Measurements from ENCODE around the gene OTUB1.
"Not testable (repeated sequence)": the region's sequence is repeated elsewhere in the genome, so short reads cannot be mapped to it uniquely, and the experiment has no call there.

The OTUB1 gene, protein sequence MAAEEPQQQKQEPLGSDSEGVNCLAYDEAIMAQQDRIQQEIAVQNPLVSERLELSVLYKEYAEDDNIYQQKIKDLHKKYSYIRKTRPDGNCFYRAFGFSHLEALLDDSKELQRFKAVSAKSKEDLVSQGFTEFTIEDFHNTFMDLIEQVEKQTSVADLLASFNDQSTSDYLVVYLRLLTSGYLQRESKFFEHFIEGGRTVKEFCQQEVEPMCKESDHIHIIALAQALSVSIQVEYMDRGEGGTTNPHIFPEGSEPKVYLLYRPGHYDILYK

DNA sequence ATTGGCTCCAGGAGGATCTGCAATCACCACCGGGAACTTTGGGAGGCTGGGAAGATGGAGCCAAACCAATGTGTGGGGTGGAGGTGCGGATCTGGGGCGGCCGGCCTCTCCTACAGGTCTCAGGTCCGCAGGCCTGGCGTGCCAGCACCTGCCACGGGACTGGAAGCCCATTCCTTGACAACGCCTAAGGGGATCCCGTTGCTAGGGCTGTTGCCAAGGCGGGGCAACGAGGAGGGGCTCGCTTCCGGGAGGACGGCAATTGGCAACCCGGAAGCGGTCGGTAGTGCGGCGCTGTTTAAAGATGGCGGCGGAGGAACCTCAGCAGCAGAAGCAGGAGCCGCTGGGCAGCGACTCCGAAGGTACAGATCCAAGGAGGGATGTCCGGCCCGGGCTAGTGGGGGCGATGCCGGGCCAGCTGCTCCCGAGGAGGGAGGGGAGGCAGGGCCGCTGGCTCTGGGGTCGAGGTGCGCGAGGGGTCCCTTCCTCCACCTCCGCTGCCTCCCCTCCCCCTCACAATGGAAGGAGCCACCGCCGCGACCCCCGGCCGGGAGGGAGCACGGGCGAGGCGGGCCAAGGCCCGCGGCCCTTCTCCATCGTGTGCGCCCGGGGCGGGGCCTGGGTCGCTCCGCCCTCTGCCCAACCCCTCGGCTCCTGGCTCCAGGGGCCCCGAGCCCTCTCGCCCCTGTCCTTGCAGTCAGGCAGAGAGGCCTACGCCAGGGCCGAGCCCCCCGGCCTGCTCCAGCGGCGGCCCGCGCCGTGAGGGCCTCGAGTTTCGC lies at the start of gene OTUB1:
Gene OTUB1, plus strand, starts transcription at position 283 of the 776 bp plus-strand sequence. Its CDS starts 19 bp downstream, at position 302.
- peak; percentile 84 for DNase-seq

DNA sequence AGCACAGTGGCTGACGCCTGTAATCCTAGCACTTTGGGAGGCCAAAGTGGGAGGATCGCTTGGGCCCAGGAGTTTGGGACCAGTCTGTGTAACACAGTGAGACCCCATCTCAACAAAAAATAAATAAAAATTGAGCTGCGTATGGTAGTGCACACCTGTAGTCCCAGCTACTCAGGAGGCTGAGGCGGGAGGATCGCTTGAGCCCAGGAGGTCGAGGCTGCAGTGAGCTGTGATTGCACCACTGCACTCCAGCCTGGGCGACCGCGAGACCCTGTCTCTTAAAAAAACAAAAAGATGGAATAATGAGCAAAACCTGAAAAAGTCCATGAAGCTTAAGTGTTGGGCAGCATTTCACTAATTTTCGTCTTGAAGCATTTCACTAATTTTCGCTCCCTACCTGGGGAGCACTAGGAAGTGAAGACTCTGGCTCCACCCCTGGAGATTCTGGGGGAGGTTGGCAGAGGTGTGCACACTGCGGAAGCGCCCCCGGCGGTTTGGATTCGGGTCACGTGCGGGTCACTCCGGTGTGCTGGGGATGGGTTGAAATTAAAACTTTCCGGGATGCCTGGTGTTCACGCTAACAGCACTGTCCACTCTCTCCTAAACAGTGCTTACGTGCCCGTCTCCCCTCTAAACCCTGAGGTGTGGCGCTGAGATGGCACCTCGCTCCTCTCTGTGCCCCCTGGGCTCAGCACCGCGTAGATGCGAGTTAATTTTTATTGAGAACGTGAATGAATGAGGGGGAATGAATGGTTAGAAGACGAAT lies 48.3 kb upstream of the OTUB1 start:
- DNase-seq, result no peak

DNA sequence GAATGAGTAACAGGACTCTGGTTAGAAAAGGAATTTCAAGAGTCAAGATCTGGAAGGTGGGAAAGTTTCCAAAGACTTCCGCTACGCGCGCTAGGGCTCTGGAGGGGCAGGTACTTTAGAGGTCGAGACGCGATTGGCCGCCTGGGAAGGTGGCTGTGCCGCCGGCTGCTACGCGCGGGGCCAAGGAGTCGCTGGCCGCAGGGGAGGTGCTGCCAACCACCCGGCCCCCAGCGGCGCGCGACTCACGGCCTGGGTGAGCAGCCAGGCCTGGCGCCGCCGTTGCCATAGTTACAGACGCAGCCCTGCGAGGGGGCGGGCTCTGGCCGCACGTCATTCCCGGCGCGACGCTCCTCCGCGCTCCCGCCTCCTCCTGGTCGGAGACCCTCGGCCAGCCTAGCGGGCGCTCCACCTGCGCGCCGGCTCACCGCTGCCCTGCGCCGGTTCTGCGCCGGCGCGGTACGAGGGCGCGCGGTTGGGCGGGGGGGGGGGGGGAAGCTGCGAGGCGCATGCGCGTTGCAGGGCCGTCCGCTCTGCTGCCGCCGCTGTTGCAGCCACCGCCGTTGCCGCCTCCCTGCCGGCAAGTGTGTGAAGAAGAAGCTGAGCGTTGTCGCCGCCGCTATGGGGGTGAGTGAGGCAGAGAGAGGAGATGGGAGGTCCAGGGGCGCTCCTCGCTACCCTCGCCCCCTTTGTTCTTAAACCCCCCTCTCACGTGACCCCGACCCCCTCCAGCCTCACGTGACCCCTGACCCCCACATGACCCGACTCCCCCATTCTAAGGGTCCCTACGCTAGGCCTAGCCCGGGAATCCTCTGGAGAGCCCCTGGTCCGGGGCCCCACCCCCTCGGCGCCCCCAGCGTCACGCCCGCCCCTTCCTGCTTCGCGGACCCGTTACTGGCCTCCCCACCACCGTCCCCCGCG lies 47.5 kb upstream of the OTUB1 start, which contains the start of gene NAA40:
Gene NAA40, plus strand, starts transcription at position 524 of the 918 bp plus-strand sequence. Its CDS starts 95 bp downstream, at position 619.
- peak; percentile 90 for DNase-seq

DNA sequence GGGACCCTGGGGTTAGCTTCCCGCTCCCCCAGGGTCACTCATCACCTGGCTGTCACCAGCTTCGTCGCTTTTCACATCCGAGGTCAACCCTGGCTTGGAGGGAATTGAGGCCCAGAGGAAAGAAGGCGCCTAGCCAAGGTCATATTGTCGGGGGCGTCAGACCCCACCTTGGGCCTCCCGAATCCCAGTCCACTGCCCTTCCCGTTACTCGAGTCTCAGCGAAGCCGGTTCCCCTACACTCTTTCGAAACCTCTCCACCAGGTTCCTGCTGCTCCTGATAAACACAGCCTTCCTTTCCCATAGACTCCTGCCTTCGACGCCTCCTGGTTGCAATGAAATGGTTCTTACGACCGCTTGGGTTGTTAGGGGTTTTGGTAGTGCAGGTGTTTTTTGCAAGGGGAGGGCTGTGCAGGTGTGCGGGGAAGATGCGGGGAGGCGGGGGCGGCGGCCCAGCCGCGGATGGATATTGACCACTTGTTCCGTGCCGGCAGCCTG lies 46.8 kb upstream of the OTUB1 start:
- no peak for DNase-seq

DNA sequence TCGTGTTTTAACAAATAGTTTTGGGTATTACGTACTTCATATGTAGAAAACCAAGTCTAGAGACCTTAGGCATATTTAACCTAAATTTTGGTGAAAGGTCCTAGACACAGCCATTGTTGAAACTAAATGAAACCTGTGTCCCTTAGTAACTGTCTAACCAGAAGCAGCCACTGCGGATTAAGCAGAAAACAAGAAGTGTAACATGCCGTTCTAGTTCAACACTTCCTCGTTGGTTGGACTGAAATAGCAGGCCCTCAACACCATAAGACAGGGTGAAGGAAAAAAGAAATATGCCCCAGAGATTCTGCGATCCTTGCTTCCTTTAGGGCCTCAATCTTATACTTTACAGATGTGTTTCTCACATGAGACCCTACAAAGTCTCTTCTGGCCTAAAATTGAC lies 45.5 kb upstream of the OTUB1 start:
- DNase-seq, result no peak

DNA sequence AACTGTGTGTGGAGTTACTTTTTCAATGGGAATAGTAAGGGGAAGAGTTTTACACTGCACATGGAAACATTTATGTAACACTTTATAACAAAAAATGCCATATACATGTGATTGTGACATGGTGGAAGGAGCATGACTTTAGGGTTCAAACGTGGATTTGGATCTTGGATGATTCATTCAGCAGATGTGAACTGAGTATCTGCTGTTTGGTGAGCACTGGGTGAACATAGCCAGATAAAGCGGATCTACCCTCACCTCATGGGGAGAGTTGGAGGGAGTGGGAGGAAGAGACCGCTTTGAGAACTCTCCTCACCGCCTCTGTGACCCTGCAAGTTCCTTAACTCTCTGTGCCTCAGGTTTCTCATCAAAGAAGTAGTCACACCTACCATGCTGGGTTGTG lies 44.3 kb upstream of the OTUB1 start:
- no peak for DNase-seq

DNA sequence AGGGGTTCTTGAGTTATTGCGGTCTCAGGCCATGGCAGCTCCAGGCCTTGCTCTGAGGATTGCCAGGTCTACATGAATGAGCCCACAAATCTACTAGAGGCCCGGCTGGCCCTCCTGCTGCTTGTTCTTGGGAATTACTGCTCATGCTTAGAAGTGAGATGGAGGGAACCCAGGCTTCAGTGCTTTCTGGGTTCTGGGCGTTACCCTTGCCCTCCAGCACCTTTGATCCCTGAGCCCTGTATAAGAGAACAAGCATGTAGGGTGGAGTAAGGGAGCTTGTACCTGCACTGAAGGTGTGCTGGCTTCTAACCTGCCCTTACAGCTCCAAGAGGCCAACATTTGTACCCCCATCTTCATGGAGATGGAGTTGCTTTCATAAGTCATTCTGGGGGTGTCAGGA lies 43.4 kb upstream of the OTUB1 start:
- DNase-seq, result no peak

DNA sequence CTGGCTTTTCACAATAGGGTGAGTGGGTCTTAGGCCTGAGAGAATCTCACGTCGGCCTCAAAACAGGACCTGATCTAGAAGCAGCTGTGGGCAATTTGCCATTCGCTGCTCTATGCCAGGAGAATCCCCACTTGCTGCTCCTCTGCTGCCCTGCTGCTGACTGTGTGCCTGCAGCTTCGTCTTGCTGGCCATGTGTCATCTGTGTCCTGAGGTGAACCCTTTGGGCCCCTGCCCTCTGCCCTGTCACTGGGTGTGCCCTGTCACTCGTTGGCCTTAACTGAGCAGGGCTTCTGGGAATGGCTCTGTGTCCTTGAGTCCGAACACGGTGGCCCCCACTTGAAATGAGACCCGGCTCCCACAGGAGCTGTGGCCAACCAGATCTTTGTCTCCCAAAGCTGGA lies 41.3 kb upstream of the OTUB1 start:
- DNase-seq, result no peak

DNA sequence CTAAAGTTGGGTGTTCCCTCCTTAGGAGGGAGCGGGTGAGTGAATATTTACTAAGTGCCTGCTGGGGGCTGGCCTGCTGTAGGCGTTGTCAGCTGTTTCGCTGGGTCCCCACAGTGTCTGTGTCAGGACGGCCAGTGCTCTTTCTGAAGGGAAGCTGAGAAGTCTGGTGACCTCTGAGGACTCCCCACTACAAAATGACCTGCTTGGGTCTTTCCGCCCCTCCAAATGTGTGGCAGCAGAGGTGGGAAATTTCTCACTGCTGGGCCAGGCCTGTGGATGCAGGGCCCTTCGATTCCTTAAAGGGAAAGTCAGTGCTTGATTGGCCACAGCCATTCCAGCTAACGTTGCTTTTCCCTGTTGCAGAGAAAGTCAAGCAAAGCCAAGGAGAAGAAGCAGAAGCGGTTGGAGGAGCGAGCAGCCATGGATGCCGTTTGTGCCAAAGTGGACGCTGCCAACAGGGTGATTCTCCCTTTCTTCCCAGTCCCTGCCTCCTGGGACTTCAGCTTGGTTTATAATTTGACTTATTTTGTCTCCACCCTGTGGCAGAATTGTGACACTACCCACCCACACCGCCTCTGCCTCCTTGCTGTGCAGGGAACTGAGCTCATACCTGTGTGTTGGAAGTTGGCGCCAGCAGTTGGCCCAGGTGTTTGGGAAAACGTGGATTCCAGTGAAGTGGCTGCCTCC lies 40.6 kb upstream of the OTUB1 start:
- DNase-seq, result peak; percentile 52

DNA sequence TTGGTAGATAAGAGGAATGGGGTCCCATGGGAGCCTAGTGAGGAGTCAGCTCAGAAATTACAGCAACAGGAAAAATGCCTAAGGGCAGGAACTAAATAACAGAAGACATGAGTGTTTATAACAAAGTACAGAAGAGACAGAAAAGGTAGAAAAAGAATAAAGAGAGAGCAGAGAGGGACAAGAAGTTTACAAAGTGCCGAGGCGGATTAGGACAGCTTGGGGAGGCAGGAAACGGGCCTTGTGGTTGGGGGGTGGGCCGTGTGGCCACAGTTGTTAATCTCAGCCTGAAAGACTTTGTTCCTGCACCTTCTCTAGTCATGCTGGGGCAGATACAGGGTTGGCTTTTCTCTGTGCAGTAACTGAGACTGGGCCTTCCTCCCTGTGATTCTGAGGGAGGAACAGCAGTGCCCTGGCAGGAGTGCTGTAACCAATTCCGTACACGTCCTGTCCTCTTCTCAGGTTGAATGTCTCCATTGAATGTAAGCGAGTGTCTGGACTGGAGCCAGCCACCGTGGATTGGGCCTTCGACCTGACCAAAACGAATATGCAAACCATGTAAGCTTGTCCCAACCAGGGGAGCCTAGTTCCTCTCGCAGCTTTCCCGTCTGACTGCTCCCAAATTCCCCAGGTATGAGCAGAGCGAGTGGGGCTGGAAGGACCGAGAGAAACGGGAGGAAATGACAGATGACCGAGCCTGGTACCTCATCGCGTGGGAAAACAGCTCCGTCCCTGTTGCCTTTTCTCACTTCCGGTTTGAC lies 34.3 kb upstream of the OTUB1 start:
- DNase-seq, result no peak

DNA sequence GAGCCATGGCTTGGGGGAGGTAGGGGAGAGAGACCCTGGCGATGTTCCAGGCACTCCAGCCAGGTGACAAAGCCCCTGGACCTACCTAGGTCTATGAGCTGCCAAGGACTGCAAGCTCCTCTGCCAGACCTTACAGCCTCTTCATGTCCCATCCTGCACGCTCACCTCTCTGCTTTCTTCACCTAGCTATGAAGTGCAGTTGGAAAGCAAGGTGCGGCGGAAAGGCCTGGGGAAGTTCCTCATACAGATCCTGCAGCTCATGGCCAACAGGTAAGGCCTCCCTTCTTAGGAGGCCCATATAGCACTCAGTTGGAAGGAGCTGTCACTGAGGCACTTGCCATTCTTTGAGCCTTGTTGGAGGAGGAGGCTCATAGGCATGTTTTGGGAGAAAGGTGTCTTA lies 33.7 kb upstream of the OTUB1 start:
- DNase-seq, result no peak

DNA sequence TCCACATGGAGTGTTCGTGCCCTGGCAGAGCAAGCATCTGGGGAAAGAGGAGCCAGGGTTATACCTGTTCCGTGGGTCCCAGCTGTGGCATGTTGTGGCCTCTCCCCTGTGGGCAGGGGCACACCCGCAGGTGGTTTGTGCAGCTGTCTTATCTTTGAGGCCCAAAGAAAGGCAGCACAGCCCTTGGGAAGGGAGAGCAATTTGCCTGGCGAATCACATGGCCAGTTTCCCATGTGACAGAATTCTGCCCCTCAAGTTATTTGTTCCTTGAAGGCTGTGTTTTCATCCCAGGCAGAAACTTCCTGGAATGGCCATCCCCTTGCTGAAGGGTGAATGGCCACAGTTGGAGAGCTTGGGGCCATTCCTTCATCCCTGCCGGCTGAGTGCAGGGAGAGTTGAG lies 28.2 kb upstream of the OTUB1 start:
- no peak for DNase-seq

DNA sequence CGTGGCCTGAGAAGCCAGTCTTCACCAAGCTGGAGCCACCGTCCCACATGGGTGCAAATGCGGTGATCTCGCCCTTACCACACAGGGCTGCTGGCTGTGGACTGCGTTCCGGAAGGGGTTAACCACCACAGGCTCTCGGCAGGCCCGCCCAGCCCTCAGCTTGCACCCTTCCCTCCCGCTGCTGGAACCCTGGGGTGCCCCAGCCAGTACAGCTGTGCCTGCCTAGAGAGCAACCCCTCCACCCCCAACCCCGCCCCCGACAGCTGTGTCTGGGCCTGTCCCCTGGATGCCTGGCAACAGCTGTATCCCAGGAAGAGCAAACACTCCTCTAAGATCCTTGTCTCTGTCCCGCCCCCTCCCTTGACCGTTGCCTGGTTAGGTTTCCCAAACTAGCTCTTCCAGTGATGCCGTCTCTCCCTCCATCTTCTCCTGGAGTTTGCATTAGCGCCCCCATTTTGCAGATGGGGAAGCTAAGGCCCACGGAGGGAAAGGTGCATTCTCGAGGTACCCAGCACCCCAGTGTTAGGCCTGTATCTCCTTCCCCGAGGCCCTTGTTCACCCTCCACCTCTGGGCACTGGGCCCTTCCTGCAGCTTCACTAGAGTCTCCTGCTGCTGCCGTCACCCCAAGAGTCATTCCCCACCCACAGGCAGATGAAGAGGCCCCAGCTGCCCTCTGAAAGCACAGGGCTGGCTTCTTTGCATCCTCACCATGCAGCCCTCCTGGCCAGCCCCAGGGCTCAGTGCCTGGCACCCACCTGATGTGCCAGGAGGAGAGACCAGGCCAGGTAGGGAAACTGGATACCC lies 24.4 kb upstream of the OTUB1 start:
- no peak for DNase-seq

DNA sequence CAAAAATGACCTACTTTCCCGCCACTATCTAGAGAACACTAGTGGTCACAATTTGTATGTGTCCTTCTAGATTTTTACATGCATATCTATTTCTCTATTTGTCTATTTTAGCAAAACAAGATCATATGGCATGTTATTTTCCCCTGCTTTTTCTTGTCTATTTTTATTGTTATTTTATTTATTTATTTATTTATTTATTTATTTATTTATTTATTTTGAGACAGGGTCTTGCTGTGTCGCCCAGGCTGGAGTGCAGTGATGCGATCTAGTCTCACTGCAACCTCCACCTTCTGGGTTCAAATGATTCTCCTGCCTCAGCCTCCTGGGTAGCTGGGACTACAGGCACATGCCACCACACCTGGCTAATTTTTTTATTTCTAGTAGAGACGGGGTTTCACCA lies 22.3 kb upstream of the OTUB1 start:
- DNase-seq, result not testable (repeated sequence)

DNA sequence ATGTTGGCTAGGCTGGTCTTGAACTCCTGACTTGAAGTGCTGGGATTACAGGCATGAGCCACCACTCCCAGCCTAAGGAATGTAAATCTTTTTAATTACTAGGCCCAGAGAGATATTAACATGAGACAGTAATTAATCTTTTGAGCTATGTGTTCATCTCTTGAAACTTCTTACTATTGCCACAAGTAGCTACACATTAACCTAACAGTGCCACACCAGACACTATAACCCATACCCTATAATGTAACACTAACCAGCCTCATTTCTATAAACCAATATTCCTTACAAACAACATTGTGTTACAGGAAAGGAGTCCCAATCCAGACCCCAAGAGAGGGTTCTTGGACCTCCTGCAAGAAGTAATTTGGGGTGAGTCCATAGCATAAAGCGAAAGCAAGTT lies 19.8 kb upstream of the OTUB1 start:
- DNase-seq, result no peak

DNA sequence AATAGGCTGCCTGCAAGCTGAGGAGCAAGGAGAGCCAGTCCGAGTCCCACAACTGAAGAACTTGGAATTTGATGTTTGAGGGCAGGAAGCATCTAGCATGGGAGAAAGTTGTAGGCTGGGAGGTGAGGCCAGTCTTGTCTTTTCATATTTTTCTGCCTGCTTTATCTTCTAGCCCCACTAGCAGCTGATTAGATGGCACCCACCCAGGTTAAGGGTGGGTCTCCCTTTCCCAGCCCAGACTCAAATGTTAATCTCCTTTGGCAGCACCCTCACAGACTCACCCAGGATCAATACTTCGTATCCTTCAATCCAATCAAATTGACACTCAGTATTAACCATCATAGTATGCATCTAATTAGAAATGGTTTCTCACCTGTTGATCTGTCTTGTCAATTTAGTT lies 16.8 kb upstream of the OTUB1 start:
- DNase-seq, result no peak

DNA sequence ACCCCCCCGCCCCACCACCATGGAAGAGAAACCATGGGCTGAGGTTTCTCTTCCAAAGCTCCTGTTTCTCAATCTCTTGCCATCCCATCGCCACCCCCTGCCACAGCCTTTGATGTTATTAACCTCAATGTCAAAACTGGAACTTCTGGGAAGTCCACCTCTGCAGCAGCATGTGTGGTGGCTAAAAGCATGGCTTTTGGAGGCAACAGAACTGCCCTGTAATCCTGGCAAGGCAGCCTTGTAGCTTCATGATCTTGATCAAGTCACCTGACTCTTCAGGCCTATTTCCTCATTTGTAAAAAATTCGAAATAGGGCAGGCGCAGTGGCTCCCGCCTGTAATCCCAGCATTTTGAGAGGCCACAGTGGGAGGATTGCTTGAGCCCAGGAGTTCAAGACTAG lies 15.3 kb upstream of the OTUB1 start:
- DNase-seq, result no peak

DNA sequence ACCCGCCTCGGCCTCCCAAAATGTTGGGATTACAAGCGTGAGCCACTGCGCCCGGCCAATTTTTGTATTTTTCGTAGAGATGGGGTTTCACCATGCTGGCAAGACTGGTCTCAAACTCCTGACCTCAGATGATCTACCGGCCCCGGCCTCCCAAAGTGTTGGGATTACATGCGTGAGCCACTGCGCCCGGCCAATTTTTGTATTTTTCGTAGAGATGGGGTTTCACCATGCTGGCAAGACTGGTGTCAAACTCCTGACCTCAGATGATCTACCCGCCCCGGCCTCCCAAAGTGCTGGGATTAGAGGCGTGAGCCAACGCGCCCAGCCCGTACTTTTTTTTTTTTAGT lies 12.4 kb upstream of the OTUB1 start:
- DNase-seq, result not testable (repeated sequence)

DNA sequence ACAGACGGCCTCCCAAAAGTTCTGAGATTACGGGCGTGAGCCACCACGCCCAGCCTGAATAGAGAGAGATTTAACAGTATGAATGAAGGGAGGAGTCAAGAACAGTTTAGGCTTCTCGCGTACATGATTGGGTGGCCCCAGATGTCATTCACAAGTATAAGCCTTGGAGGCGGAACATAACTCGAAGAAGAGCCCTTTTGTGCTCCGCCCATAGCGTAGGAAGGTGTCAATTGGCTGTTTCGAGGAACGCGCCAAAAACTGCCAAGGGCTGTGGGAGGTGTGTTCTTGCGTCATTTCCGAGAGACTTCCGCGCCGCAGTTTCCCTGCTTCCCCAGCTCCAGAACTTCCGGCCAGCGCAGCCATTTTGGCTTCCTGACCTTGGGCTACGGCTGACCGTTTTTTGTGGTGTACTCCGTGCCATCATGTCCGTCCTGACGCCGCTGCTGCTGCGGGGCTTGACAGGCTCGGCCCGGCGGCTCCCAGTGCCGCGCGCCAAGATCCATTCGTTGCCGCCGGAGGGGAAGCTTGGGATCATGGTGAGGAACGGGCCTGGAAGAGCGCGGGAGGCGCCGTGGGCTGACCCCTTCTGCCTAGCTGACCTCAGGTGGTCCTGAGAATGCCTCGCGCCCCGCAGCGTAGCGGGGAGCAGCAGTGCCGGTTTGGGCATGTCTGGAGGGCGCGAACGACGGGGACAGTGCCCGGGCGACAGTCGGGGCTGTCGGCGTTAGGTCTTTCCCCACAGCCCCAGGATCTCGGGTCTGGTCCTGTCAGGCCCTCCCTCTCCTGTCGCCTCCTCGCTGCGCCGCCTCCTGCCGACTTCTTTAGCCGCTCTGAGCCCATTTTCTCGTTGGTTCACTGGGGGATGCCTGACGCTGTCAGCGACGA lies 11.7 kb upstream of the OTUB1 start, which contains the start of gene COX8A:
Gene COX8A, plus strand, starts transcription at position 362 of the 885 bp plus-strand sequence. Its CDS starts 61 bp downstream, at position 423.
- peak; percentile 86 for DNase-seq

All from activated T-cell treated with anti-CD3 and anti-CD28 coated beads, Interleukin-2, amount 50 U/mL, for 1 hour (primary cell).